ENCODE data around the gene TRABD. TPM values are rescaled to one million over a fixed set of nuclear protein-coding genes. Genes with fewer than 3 reads are reported as not detected.
A peak's percentile ranks its signal among the peaks of the same experiment; 100 is the strongest.

Gene TRABD
- total RNA-seq, 1 donor from 2014 or later, result 33.1 TPM

DNA sequence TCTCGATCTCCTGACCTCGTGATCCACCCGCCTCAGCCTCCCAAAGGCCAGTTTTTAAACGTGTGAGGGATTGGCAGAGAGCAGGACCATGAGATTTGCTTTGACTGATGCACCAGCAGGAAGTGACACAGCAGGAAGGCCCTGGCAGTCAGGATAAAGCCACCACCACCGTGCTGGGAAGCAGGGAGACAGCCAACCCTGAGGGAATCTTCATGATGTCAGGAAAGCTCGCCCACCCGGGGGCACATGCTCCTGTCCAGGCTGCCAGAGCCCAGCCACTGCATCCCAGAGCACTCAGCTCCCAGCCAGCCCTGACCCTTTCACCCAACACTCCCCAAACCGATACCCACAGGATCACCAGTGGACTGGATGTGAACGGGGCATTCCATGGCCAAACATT, 53.0 kb downstream of the TRABD start:
- H3K36me3 Mint-ChIP-seq (ENCODE audit: low read depth, unreplicated experiment), result peaks cover 17% of the 10 kb centered on the region
- H3K4me3 Mint-ChIP-seq (ENCODE audit: unreplicated experiment), result no peak overlapping the region
- DNase-seq (ENCODE audit: low spot score), result no peak
- H3K27me3 Mint-ChIP-seq (ENCODE audit: unreplicated experiment), result peaks cover 9% of the 10 kb centered on the region
- TF ChIP-seq, protein P1, sequence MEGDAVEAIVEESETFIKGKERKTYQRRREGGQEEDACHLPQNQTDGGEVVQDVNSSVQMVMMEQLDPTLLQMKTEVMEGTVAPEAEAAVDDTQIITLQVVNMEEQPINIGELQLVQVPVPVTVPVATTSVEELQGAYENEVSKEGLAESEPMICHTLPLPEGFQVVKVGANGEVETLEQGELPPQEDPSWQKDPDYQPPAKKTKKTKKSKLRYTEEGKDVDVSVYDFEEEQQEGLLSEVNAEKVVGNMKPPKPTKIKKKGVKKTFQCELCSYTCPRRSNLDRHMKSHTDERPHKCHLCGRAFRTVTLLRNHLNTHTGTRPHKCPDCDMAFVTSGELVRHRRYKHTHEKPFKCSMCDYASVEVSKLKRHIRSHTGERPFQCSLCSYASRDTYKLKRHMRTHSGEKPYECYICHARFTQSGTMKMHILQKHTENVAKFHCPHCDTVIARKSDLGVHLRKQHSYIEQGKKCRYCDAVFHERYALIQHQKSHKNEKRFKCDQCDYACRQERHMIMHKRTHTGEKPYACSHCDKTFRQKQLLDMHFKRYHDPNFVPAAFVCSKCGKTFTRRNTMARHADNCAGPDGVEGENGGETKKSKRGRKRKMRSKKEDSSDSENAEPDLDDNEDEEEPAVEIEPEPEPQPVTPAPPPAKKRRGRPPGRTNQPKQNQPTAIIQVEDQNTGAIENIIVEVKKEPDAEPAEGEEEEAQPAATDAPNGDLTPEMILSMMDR (IDR thresholded peaks at IDR 0.05; ENCODE audit: unreplicated experiment), result no peak
- peaks cover 14% of the 10 kb centered on the region for H3K4me1 Mint-ChIP-seq (ENCODE audit: unreplicated experiment)
- no peaks in the 10 kb centered on the region for H3K9me3 Mint-ChIP-seq (ENCODE audit: unreplicated experiment)
- H3K27ac Mint-ChIP-seq (ENCODE audit: unreplicated experiment), result no peak overlapping the region

DNA sequence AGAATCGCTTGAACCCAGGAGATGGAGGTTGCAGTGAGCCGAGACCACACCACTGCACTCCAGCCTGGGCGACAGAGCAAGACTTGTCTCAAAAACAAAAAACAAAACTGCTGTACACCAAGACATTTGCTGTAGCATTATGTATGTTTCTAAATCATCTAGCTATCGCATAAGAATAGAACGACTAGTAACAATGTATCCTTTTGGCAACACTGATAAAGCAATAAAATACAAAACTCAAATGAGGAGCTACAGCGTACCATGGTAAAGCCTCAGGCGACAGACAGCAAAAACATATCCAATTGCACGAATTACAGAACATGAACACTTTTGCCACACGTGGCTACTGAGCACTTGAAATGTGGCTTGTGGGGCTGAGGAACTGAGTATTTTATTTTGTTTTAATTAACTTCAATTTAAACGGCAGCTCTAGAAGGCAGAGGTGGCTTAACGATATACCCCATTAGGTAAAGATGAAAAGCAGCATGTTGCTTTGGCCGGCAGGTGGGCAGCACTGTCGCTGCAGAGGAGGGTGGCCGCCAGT, 56.8 kb downstream of the TRABD start:
- H3K36me3 Mint-ChIP-seq (ENCODE audit: low read depth, unreplicated experiment), result no peaks in the 10 kb centered on the region
- no peak overlapping the region for H3K27ac Mint-ChIP-seq (ENCODE audit: unreplicated experiment)
- no peaks in the 10 kb centered on the region for H3K9me3 Mint-ChIP-seq (ENCODE audit: unreplicated experiment)
- peaks cover 9% of the 10 kb centered on the region for H3K27me3 Mint-ChIP-seq (ENCODE audit: unreplicated experiment)
- H3K4me1 Mint-ChIP-seq (ENCODE audit: unreplicated experiment), result peaks cover 22% of the 10 kb centered on the region
- TF ChIP-seq, protein P1 (IDR thresholded peaks at IDR 0.05; ENCODE audit: unreplicated experiment), result no peak
- DNase-seq (ENCODE audit: low spot score), result no peak
- H3K4me3 Mint-ChIP-seq (ENCODE audit: unreplicated experiment), result peak overlapping the region; percentile 68

DNA sequence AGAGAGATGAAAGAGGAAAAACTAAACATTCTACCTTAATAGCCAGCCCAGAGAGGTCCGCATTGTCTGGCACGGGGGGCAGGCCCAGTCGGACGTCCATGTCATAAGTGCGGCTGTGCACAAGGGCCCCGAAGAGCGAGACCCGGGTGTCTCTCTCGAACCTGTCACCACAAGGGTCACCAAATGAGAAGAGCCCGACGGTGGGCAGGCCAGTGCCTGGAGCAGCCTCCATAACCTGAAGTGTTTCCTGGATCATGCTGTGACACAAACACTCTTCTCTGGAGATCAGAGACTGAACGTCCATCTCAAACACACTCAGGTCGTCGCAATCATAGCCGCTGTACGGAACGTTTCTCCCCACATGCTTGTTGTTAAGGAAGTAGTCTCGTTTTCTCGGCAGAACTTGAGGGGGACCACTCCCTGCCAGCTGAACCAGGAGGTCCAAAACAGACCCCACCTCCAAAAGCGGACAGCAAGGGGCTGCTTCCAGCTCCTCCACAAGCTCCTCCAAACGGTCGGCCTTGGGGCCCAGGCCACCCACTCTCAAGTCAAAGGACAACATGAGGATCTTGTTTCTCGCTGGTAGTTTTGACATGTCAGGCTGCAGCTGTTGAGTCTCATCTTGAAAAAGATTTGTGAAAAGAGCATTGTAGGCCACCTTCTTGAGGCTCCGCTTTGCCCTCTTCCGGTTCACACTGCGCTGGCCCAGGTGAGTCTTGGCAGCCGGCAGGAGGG, 58.1 kb downstream of the TRABD start:
- Mint-ChIP-seq H3K27ac (ENCODE audit: unreplicated experiment) (peak overlapping the region; percentile 61), H3K4me1 (ENCODE audit: unreplicated experiment) (peaks cover 22% of the 10 kb centered on the region), H3K4me3 (ENCODE audit: unreplicated experiment) (peak overlapping the region; percentile 98), H3K9me3 (ENCODE audit: unreplicated experiment) (no peaks in the 10 kb centered on the region), H3K36me3 (ENCODE audit: low read depth, unreplicated experiment) (no peaks in the 10 kb centered on the region), H3K27me3 (ENCODE audit: unreplicated experiment) (peaks cover 9% of the 10 kb centered on the region)
- TF ChIP-seq, protein P1 (IDR thresholded peaks at IDR 0.05; ENCODE audit: unreplicated experiment), result no peak
- DNase-seq (ENCODE audit: low spot score), result no peak

DNA sequence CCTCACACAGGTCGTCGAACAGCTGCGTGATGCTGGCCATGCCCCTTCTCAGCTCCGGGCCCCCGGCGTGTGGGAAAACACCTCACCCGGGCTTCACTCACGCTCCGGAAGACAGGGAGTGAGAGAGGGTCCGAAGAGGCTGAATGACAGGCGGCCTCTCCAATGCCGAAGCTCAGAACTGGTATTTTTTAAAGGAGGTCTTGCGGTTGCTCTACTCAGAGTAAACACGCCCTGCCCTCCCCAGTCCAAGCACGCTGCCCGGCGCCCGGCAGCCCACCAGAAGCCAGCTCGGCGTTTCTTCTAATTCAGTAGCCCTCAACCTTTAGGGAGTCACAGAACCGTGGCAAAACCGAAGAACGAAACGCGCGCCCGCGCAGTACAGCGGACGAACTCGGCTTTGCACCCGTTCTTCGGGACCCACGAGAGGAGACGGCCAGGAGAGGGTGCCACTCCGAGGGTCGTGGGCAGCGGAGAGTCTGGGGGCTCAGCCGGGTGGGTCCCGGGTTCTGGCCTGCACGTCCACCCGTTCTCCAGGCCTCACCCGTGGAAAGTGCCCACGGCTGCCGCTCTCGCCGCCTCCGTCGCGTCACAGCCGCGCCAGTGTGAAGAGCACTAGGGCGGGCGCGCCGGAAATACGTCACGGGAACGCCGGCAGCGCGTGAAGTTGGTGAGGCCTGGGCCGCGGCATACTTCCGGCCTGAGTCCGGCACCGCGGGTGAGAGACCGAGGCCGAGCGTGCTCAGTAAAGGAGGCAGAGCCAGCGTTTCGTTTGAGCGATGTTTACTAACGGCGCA, 58.9 kb downstream of the TRABD start, which contains the start of gene TUBGCP6:
TUBGCP6 (minus strand) TSS at position 604 of the 794 bp plus-strand sequence; CDS start at position 40, 564 bp downstream.
- H3K9me3 Mint-ChIP-seq (ENCODE audit: unreplicated experiment), result no peaks in the 10 kb centered on the region
- peak; percentile 91 for DNase-seq (ENCODE audit: low spot score)
- peaks cover 9% of the 10 kb centered on the region for H3K27me3 Mint-ChIP-seq (ENCODE audit: unreplicated experiment)
- TF ChIP-seq, protein P1 (IDR thresholded peaks at IDR 0.05; ENCODE audit: unreplicated experiment), result no peak
- peak within 1 kb of the TSS; percentile 99 for H3K27ac Mint-ChIP-seq (ENCODE audit: unreplicated experiment)
- no peaks in the 10 kb centered on the region for H3K36me3 Mint-ChIP-seq (ENCODE audit: low read depth, unreplicated experiment)
- peak within 1 kb of the TSS; percentile 98 for H3K4me3 Mint-ChIP-seq (ENCODE audit: unreplicated experiment)
- peaks cover 22% of the 10 kb centered on the region for H3K4me1 Mint-ChIP-seq (ENCODE audit: unreplicated experiment)

Data from endothelial cell (in vitro differentiated cells).